ENCODE measurements around the gene INAVA.

INAVA gene

GRCh38 chr1:200892546-200892945, 2.2 kb upstream of the INAVA start:
- Histone ChIP-seq H3K27me3 (ENCODE audit: low read depth, low read length) (peaks cover 70% of the 10 kb centered on the region), H4K20me1 (ENCODE audit: insufficient read depth, low read length) (peaks cover 4% of the 10 kb centered on the region; the same call in 1 of the 2 replicates), H3K4me3 (ENCODE audit: low read length) (no peak overlapping the region), H3K9ac (ENCODE audit: low read length) (no peak overlapping the region), H2AFZ (ENCODE audit: low read depth, low read length) (no peak overlapping the region), H3K4me1 (ENCODE audit: low read length) (peaks cover 49% of the 10 kb centered on the region), H3K79me2 (ENCODE audit: low read length) (no peaks in the 10 kb centered on the region), H3K27ac (ENCODE audit: low read length) (no peak overlapping the region), H3K9me3 (ENCODE audit: insufficient read depth, low read length) (no peaks in the 10 kb centered on the region), H3K36me3 (replicated peaks; ENCODE audit: low read depth, low read length) (no peaks in the 10 kb centered on the region), H3K4me2 (ENCODE audit: low read length) (no peak overlapping the region)
- no peak for TF ChIP-seq CTCF (IDR thresholded peaks at IDR 0.05; ENCODE audit: low read depth, low read length)
- TF ChIP-seq EZH2phosphoT487 (IDR thresholded peaks at IDR 0.05; ENCODE audit: low read depth): no peak

- Histone ChIP-seq H2AFZ (ENCODE audit: low read depth, low read length) (no peak overlapping the region), H3K79me2 (ENCODE audit: low read length) (no peaks in the 10 kb centered on the region), H3K27ac (ENCODE audit: low read length) (no peak overlapping the region), H3K4me3 (ENCODE audit: low read length) (no peak overlapping the region), H3K9ac (ENCODE audit: low read length) (no peak overlapping the region), H3K27me3 (ENCODE audit: low read depth, low read length) (peaks cover 71% of the 10 kb centered on the region), H3K4me1 (ENCODE audit: low read length) (peaks cover 44% of the 10 kb centered on the region), H3K4me2 (ENCODE audit: low read length) (no peak overlapping the region), H3K36me3 (replicated peaks; ENCODE audit: low read depth, low read length) (no peaks in the 10 kb centered on the region), H4K20me1 (ENCODE audit: insufficient read depth, low read length) (peaks cover 4% of the 10 kb centered on the region; the same call in 1 of the 2 replicates), H3K9me3 (ENCODE audit: insufficient read depth, low read length) (no peaks in the 10 kb centered on the region)
- TF ChIP-seq CTCF (IDR thresholded peaks at IDR 0.05; ENCODE audit: low read depth, low read length): no peak
- no peak for TF ChIP-seq EZH2phosphoT487 (IDR thresholded peaks at IDR 0.05; ENCODE audit: low read depth)
Measured at GRCh38 chr1:200892958-200893357, 1.7 kb upstream of the INAVA start.

GRCh38 chr1:200893411-200893901, 1.2 kb upstream of the INAVA start:
- TF ChIP-seq EZH2phosphoT487 (IDR thresholded peaks at IDR 0.05; ENCODE audit: low read depth): no peak
- TF ChIP-seq CTCF (IDR thresholded peaks at IDR 0.05; ENCODE audit: low read depth, low read length): no peak
- Histone ChIP-seq H3K79me2 (ENCODE audit: low read length) (no peaks in the 10 kb centered on the region), H3K4me2 (ENCODE audit: low read length) (no peak overlapping the region), H3K36me3 (replicated peaks; ENCODE audit: low read depth, low read length) (no peaks in the 10 kb centered on the region), H3K9me3 (ENCODE audit: insufficient read depth, low read length) (no peaks in the 10 kb centered on the region), H4K20me1 (ENCODE audit: insufficient read depth, low read length) (peaks cover 4% of the 10 kb centered on the region; the same call in 1 of the 2 replicates), H3K4me3 (ENCODE audit: low read length) (no peak overlapping the region), H3K4me1 (ENCODE audit: low read length) (peaks cover 40% of the 10 kb centered on the region), H2AFZ (ENCODE audit: low read depth, low read length) (no peak overlapping the region), H3K9ac (ENCODE audit: low read length) (no peak overlapping the region), H3K27ac (ENCODE audit: low read length) (no peak overlapping the region), H3K27me3 (ENCODE audit: low read depth, low read length) (peaks cover 76% of the 10 kb centered on the region)

- Histone ChIP-seq H3K36me3 (replicated peaks; ENCODE audit: low read depth, low read length) (no peaks in the 10 kb centered on the region), H3K4me3 (ENCODE audit: low read length) (peak overlapping the region; percentile 56; the same call in 1 of the 2 replicates), H3K9me3 (ENCODE audit: insufficient read depth, low read length) (no peaks in the 10 kb centered on the region), H3K79me2 (ENCODE audit: low read length) (no peaks in the 10 kb centered on the region), H3K27ac (ENCODE audit: low read length) (no peak overlapping the region), H3K9ac (ENCODE audit: low read length) (no peak overlapping the region), H3K27me3 (ENCODE audit: low read depth, low read length) (peaks cover 83% of the 10 kb centered on the region), H3K4me2 (ENCODE audit: low read length) (peak overlapping the region; percentile 77), H4K20me1 (ENCODE audit: insufficient read depth, low read length) (peaks cover 4% of the 10 kb centered on the region; the same call in 1 of the 2 replicates), H3K4me1 (ENCODE audit: low read length) (peaks cover 23% of the 10 kb centered on the region), H2AFZ (ENCODE audit: low read depth, low read length) (no peak overlapping the region)
- TF ChIP-seq EZH2phosphoT487 (IDR thresholded peaks at IDR 0.05; ENCODE audit: low read depth): no peak
- TF ChIP-seq CTCF (IDR thresholded peaks at IDR 0.05; ENCODE audit: low read depth, low read length): no peak
Measured at GRCh38 chr1:200895443-200895789, 716 bp downstream of the INAVA start.
